ENCODE results near the gene MCU.
"Not testable (repeated sequence)": the region's sequence is repeated elsewhere in the genome, so short reads cannot be mapped to it uniquely, and the experiment has no call there.

The MCU gene

GRCh38 chr10:72697716-72698115, 5.8 kb downstream of the MCU start:
- no peaks in the 10 kb centered on the region for H3K9me3 Mint-ChIP-seq
- no peaks in the 10 kb centered on the region for H3K36me3 Mint-ChIP-seq
- no peaks in the 10 kb centered on the region for H3K27me3 Mint-ChIP-seq
- no peak overlapping the region for H3K27ac Mint-ChIP-seq
- peaks cover 31% of the 10 kb centered on the region for H3K4me1 Mint-ChIP-seq
- H3K4me3 Mint-ChIP-seq: no peak overlapping the region

- not testable (repeated sequence) for H3K27ac Mint-ChIP-seq
Observed at GRCh38 chr10:72702465-72702864, 10.5 kb downstream of the MCU start.

GRCh38 chr10:72702868-72703581, 11.1 kb downstream of the MCU start:
- no peaks in the 10 kb centered on the region for H3K9me3 Mint-ChIP-seq
- peaks cover 12% of the 10 kb centered on the region for H3K4me1 Mint-ChIP-seq
- no peaks in the 10 kb centered on the region for H3K27me3 Mint-ChIP-seq
- no peak overlapping the region for H3K27ac Mint-ChIP-seq
- no peak overlapping the region for H3K4me3 Mint-ChIP-seq
- peaks cover 1% of the 10 kb centered on the region for H3K36me3 Mint-ChIP-seq

More at GRCh38 chr10:72702465-72702864, 10.5 kb downstream of the MCU start:
- H3K4me3 Mint-ChIP-seq, H3K9me3 Mint-ChIP-seq, H3K27me3 Mint-ChIP-seq, H3K36me3 Mint-ChIP-seq: not testable (repeated sequence)
- peaks cover 10% of the 10 kb centered on the region for H3K4me1 Mint-ChIP-seq

GRCh38 chr10:72704117-72704516, 12.2 kb downstream of the MCU start:
- Mint-ChIP-seq H3K27me3 (no peaks in the 10 kb centered on the region), H3K36me3 (peaks cover 2% of the 10 kb centered on the region), H3K4me3 (no peak overlapping the region), H3K27ac (peak overlapping the region; percentile 1), H3K4me1 (peaks cover 13% of the 10 kb centered on the region), H3K9me3 (no peaks in the 10 kb centered on the region)

GRCh38 chr10:72709041-72709440, 17.1 kb downstream of the MCU start:
- no peaks in the 10 kb centered on the region for H3K27me3 Mint-ChIP-seq
- H3K9me3 Mint-ChIP-seq: no peaks in the 10 kb centered on the region
- peaks cover 4% of the 10 kb centered on the region for H3K4me1 Mint-ChIP-seq
- peaks cover 2% of the 10 kb centered on the region for H3K36me3 Mint-ChIP-seq
- no peak overlapping the region for H3K27ac Mint-ChIP-seq
- H3K4me3 Mint-ChIP-seq: no peak overlapping the region

- Mint-ChIP-seq H3K4me3 (no peak overlapping the region), H3K4me1 (peaks cover 3% of the 10 kb centered on the region), H3K36me3 (peaks cover 6% of the 10 kb centered on the region), H3K9me3 (no peaks in the 10 kb centered on the region), H3K27ac (no peak overlapping the region), H3K27me3 (no peaks in the 10 kb centered on the region)
Observed at GRCh38 chr10:72712136-72712535, 20.2 kb downstream of the MCU start.

- Mint-ChIP-seq H3K4me1 (peaks cover 3% of the 10 kb centered on the region), H3K9me3 (no peaks in the 10 kb centered on the region), H3K36me3 (peaks cover 20% of the 10 kb centered on the region), H3K4me3 (no peak overlapping the region), H3K27ac (no peak overlapping the region), H3K27me3 (no peaks in the 10 kb centered on the region)
Observed at GRCh38 chr10:72719941-72720592, 28.1 kb downstream of the MCU start.

- peaks cover 3% of the 10 kb centered on the region for H3K4me1 Mint-ChIP-seq
- H3K27ac Mint-ChIP-seq: no peak overlapping the region
- peaks cover 20% of the 10 kb centered on the region for H3K36me3 Mint-ChIP-seq
- no peaks in the 10 kb centered on the region for H3K27me3 Mint-ChIP-seq
- no peak overlapping the region for H3K4me3 Mint-ChIP-seq
- no peaks in the 10 kb centered on the region for H3K9me3 Mint-ChIP-seq
Observed at GRCh38 chr10:72720814-72721660, 29.1 kb downstream of the MCU start.

- no peak overlapping the region for H3K4me3 Mint-ChIP-seq
- H3K27me3 Mint-ChIP-seq: no peaks in the 10 kb centered on the region
- H3K9me3 Mint-ChIP-seq: no peaks in the 10 kb centered on the region
- H3K4me1 Mint-ChIP-seq: peaks cover 25% of the 10 kb centered on the region
- H3K36me3 Mint-ChIP-seq: peaks cover 5% of the 10 kb centered on the region
- H3K27ac Mint-ChIP-seq: no peak overlapping the region
Observed at GRCh38 chr10:72727130-72727529, 35.2 kb downstream of the MCU start.

GRCh38 chr10:72728462-72728861, 36.5 kb downstream of the MCU start:
- no peak overlapping the region for H3K27ac Mint-ChIP-seq
- H3K9me3 Mint-ChIP-seq: no peaks in the 10 kb centered on the region
- H3K36me3 Mint-ChIP-seq: peaks cover 5% of the 10 kb centered on the region
- H3K27me3 Mint-ChIP-seq: no peaks in the 10 kb centered on the region
- no peak overlapping the region for H3K4me3 Mint-ChIP-seq
- peaks cover 25% of the 10 kb centered on the region for H3K4me1 Mint-ChIP-seq

GRCh38 chr10:72729528-72729927, 37.6 kb downstream of the MCU start:
- Mint-ChIP-seq H3K4me3 (no peak overlapping the region), H3K4me1 (peaks cover 25% of the 10 kb centered on the region), H3K27me3 (no peaks in the 10 kb centered on the region), H3K9me3 (no peaks in the 10 kb centered on the region), H3K27ac (no peak overlapping the region), H3K36me3 (peaks cover 3% of the 10 kb centered on the region)

GRCh38 chr10:72730479-72730878, 38.5 kb downstream of the MCU start:
- H3K9me3 Mint-ChIP-seq: no peaks in the 10 kb centered on the region
- peaks cover 3% of the 10 kb centered on the region for H3K36me3 Mint-ChIP-seq
- H3K27me3 Mint-ChIP-seq: no peaks in the 10 kb centered on the region
- H3K27ac Mint-ChIP-seq: no peak overlapping the region
- no peak overlapping the region for H3K4me3 Mint-ChIP-seq
- H3K4me1 Mint-ChIP-seq: peaks cover 27% of the 10 kb centered on the region

- Mint-ChIP-seq H3K36me3 (peaks cover 2% of the 10 kb centered on the region), H3K9me3 (no peaks in the 10 kb centered on the region), H3K4me1 (peaks cover 29% of the 10 kb centered on the region), H3K27ac (no peak overlapping the region), H3K27me3 (no peaks in the 10 kb centered on the region), H3K4me3 (no peak overlapping the region)
Observed at GRCh38 chr10:72731916-72732419, 40.0 kb downstream of the MCU start.

- H3K4me3 Mint-ChIP-seq: no peak overlapping the region
- peaks cover 2% of the 10 kb centered on the region for H3K36me3 Mint-ChIP-seq
- no peaks in the 10 kb centered on the region for H3K27me3 Mint-ChIP-seq
- no peak overlapping the region for H3K27ac Mint-ChIP-seq
- H3K4me1 Mint-ChIP-seq: peaks cover 25% of the 10 kb centered on the region
- H3K9me3 Mint-ChIP-seq: no peaks in the 10 kb centered on the region
Observed at GRCh38 chr10:72732521-72732920, 40.6 kb downstream of the MCU start.

- no peak overlapping the region for H3K4me3 Mint-ChIP-seq
- no peaks in the 10 kb centered on the region for H3K27me3 Mint-ChIP-seq
- H3K27ac Mint-ChIP-seq: no peak overlapping the region
- H3K36me3 Mint-ChIP-seq: peaks cover 2% of the 10 kb centered on the region
- H3K4me1 Mint-ChIP-seq: peaks cover 12% of the 10 kb centered on the region
- no peaks in the 10 kb centered on the region for H3K9me3 Mint-ChIP-seq
Observed at GRCh38 chr10:72733989-72734388, 42.0 kb downstream of the MCU start.
